Right atrium auricular region (tissue), 2 donors: Measurements from ENCODE around the gene VIPR2. TPM values are rescaled to one million over a fixed set of nuclear protein-coding genes. Genes with fewer than 3 reads are reported as not detected.

ENCODE experiments used
- DNase-seq: peaks from one replicate; pipeline ENCODE4 v3.0.0-alpha.2; 2019; ENCODE audit warnings: low spot score
- H3K27ac ChIP-seq, 2 donors: fragments of 200-600 bp; sonication (generic); 1 replicate in 1 of 2; 2 replicates in 1 of 2; pipeline ENCODE4 v1.5.1; 2016 to 2019
- H3K27me3 ChIP-seq, 2 donors: fragments of 200-600 bp; sonication (generic); one replicate each; pipeline versions ENCODE4 v1.5.1 to v1.6.0; 2017 to 2019
- H3K36me3 ChIP-seq: fragments of 200-600 bp; sonication (generic); one replicate; pipeline ENCODE4 v1.5.1; 2016
- H3K4me1 ChIP-seq, 2 donors: fragments of 200-600 bp; sonication (generic); one replicate each; pipeline versions ENCODE4 v1.5.1 to v1.6.0; 2017 to 2019
- H3K4me3 ChIP-seq, 2 donors: fragments of 200-600 bp; sonication (generic); 1 replicate in 1 of 2; 2 replicates in 1 of 2; pipeline ENCODE4 v1.5.1; 2017 to 2019; ENCODE audit warnings: mild to moderate bottlenecking in 1 of 2, moderate library complexity in 1 of 2
- H3K9me3 ChIP-seq, 2 donors: fragments of 200-600 bp; sonication (generic); one replicate each; pipeline ENCODE4 v1.5.1; 2019
- CTCF ChIP-seq, 2 donors: fragments of 200-600 bp; sonication (generic); IDR thresholded peaks; one replicate each; pipeline ENCODE4 v1.5.1; 2019; ENCODE audit warnings: antibody characterized with exemption in 2 of 2
- total RNA-seq, 2 donors: library from RNA; depleted of rRNA; stranded (reverse); fragments of >200 nt; gene quantifications; one replicate each; pipeline ENCODE4 v1.1.0, GENCODE V29; 2016

Gene VIPR2
- total RNA-seq, 2 donors from 2014 or later, result 3.8 to 13.4 TPM

- peaks cover 0 to 23% of the 10 kb centered on the region in 2 donors for H3K4me1 ChIP-seq
- H3K27me3 ChIP-seq, result no peaks in the 10 kb centered on the region
- TF ChIP-seq CTCF (IDR thresholded peaks at IDR 0.05), result no peak
- DNase-seq, result no peak
- H3K27ac ChIP-seq, result peak overlapping the region; percentile 42 to 64
- H3K9me3 ChIP-seq, result no peaks in the 10 kb centered on the region
- H3K36me3 ChIP-seq, result no peaks in the 10 kb centered on the region
- H3K4me3 ChIP-seq, result no peak overlapping the region
Measured at GRCh38 chr7:159064121-159064815, 80.4 kb downstream of the VIPR2 start.

GRCh38 chr7:159063046-159063840 lies 81.4 kb downstream of the VIPR2 start:
- Histone ChIP-seq H3K9me3 (no peaks in the 10 kb centered on the region), H3K4me3 (no peak overlapping the region), H3K27ac (no peak overlapping the region), H3K4me1 (peaks cover 0 to 13% of the 10 kb centered on the region in 2 donors), H3K36me3 (no peaks in the 10 kb centered on the region), H3K27me3 (no peaks in the 10 kb centered on the region)
- no peak for TF ChIP-seq CTCF (IDR thresholded peaks at IDR 0.05)
- no peak for DNase-seq

DNA sequence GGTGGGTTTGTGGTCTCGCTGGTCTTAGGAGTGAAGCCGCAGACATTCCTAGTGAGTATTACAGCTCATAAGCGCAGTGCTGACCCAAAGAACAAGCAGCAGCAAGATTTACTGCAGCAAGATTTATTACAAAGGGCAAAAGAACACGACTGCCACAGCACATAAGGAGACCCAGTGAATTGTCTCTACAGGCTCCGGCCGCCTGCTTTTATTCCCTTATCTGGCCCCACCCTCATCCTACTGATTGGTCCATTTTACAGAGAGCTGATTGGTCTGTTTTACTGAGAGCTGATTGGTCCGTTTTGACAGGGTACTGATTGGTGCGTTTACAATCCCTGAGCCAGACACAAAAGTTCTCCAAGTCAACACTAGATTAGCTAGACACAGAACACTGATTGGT lies 82.1 kb downstream of the VIPR2 start:
- H3K4me3 ChIP-seq, result no peak overlapping the region
- no peak for DNase-seq
- no peak overlapping the region for H3K27ac ChIP-seq
- H3K27me3 ChIP-seq, result no peaks in the 10 kb centered on the region
- no peaks in the 10 kb centered on the region for H3K9me3 ChIP-seq
- no peaks in the 10 kb centered on the region for H3K36me3 ChIP-seq
- peaks cover 0 to 6% of the 10 kb centered on the region in 2 donors for H3K4me1 ChIP-seq
- no peak for TF ChIP-seq CTCF (IDR thresholded peaks at IDR 0.05)

GRCh38 chr7:159061674-159062212 lies 82.9 kb downstream of the VIPR2 start:
- Histone ChIP-seq H3K9me3 (no peaks in the 10 kb centered on the region), H3K4me3 (peak overlapping the region in 1 of 2 donors; percentile 7), H3K4me1 (peaks cover 0 to 3% of the 10 kb centered on the region in 2 donors), H3K27ac (no peak overlapping the region), H3K36me3 (no peaks in the 10 kb centered on the region), H3K27me3 (no peaks in the 10 kb centered on the region)
- DNase-seq, result no peak
- no peak for TF ChIP-seq CTCF (IDR thresholded peaks at IDR 0.05)

DNA sequence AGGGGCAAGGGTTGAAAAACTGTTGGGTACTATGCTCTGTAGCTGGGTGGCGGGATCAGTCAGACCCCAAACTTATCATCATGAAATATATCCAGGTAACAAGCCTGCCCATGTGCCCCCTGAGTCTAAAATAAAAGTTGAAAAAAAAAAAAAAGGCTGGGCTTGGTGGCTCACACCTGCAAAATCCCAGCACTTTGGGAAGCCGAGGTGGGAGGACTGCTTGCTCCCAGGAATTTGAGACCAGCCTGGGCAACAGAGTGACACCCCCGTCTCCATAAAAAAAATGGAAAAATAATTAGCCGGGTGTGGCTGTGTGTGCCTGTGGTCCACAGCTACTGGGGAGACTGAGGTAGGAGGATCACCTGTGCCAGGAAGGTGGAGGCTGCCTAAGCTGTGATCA lies 83.5 kb downstream of the VIPR2 start:
- H3K36me3 ChIP-seq, result no peaks in the 10 kb centered on the region
- peaks cover 0 to 3% of the 10 kb centered on the region in 2 donors for H3K4me1 ChIP-seq
- no peak for DNase-seq
- H3K4me3 ChIP-seq, result no peak overlapping the region
- no peaks in the 10 kb centered on the region for H3K9me3 ChIP-seq
- TF ChIP-seq CTCF (IDR thresholded peaks at IDR 0.05), result no peak
- no peak overlapping the region for H3K27ac ChIP-seq
- no peaks in the 10 kb centered on the region for H3K27me3 ChIP-seq
